ENCODE data around the gene TXNL4B.

DNA sequence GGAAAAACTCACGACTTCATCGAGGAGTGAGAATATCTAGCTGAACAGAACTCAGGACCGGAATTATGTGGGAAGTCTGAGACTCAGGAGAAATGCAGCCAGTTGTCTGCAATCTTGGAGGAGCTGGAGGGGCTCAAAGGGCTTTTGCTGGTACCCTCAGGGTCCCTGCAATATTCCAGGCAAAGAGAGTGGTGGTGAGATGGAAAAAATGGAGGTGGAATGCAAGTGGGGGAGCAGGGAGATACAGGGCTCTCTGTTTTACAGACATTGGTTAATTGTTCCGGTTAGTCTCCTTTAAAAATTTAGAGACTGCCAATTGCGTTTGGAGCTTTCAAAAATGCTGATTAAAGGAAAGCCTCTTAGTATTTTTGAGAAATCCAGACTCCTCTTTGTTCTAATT lies 57.3 kb downstream of the TXNL4B start:
- TF ChIP-seq, protein P1, sequence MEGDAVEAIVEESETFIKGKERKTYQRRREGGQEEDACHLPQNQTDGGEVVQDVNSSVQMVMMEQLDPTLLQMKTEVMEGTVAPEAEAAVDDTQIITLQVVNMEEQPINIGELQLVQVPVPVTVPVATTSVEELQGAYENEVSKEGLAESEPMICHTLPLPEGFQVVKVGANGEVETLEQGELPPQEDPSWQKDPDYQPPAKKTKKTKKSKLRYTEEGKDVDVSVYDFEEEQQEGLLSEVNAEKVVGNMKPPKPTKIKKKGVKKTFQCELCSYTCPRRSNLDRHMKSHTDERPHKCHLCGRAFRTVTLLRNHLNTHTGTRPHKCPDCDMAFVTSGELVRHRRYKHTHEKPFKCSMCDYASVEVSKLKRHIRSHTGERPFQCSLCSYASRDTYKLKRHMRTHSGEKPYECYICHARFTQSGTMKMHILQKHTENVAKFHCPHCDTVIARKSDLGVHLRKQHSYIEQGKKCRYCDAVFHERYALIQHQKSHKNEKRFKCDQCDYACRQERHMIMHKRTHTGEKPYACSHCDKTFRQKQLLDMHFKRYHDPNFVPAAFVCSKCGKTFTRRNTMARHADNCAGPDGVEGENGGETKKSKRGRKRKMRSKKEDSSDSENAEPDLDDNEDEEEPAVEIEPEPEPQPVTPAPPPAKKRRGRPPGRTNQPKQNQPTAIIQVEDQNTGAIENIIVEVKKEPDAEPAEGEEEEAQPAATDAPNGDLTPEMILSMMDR (IDR thresholded peaks at IDR 0.05), result no peak
- no peak for TF ChIP-seq POLR2AphosphoS5 (IDR thresholded peaks at IDR 0.05)
